HEK293 (cell line): ENCODE measurements around the gene CCNK.

Experiments
- SCRT2 ChIP-seq: fragments of 450-650 bp; formaldehyde crosslinking; IDR thresholded peaks from 2 replicates; pipeline ENCODE4 v1.5.1; 2016; ENCODE audit warnings: missing biosample characterization, missing genetic modification characterization
- ZIC2 ChIP-seq: fragments of 450-650 bp; formaldehyde crosslinking; IDR thresholded peaks from 2 replicates; pipeline ENCODE4 v1.5.1; 2016; ENCODE audit warnings: missing biosample characterization, missing genetic modification characterization
- ZNF266 ChIP-seq: fragments of 450-650 bp; formaldehyde crosslinking; IDR thresholded peaks from 2 replicates; pipeline ENCODE4 v1.5.1; 2016; ENCODE audit warnings: missing biosample characterization, missing genetic modification characterization, low read depth
- ZXDB ChIP-seq: fragments of 450-650 bp; formaldehyde crosslinking; IDR thresholded peaks from 2 replicates; pipeline ENCODE4 v1.5.1; 2016; ENCODE audit warnings: missing biosample characterization, missing genetic modification characterization
- TF ChIP-seq, protein P1 (sequence below): fragments of 450-650 bp; formaldehyde crosslinking; IDR thresholded peaks from 2 replicates; pipeline ENCODE4; 2016; ENCODE audit warnings: missing biosample characterization, missing genetic modification characterization
- TF ChIP-seq, protein P2 (sequence below): fragments of 450-650 bp; formaldehyde crosslinking; IDR thresholded peaks from 2 replicates; pipeline ENCODE4 v1.5.1; 2017; ENCODE audit warnings: missing biosample characterization, missing genetic modification characterization
- TF ChIP-seq, protein P3 (sequence below): fragments of 450-650 bp; formaldehyde crosslinking; IDR thresholded peaks from 2 replicates; pipeline ENCODE4 v1.5.1; 2016; ENCODE audit warnings: missing biosample characterization, missing genetic modification characterization
- TF ChIP-seq, protein P4 (sequence below): fragments of 450-650 bp; formaldehyde crosslinking; IDR thresholded peaks from 2 replicates; pipeline ENCODE4 v1.5.1; 2016; ENCODE audit warnings: missing biosample characterization, missing genetic modification characterization
- TF ChIP-seq, protein P5 (sequence below): fragments of 450-650 bp; formaldehyde crosslinking; optimal IDR thresholded peaks from 2 replicates; pipeline ENCODE3; 2016; ENCODE audit warnings: missing biosample characterization, mild to moderate bottlenecking, missing genetic modification characterization
- TF ChIP-seq, protein P6 (sequence below): fragments of 450-650 bp; formaldehyde crosslinking; IDR thresholded peaks from 2 replicates; pipeline ENCODE4 v1.5.1; 2016; ENCODE audit warnings: missing biosample characterization, missing genetic modification characterization
- TF ChIP-seq, protein P7 (sequence below): fragments of 450-650 bp; formaldehyde crosslinking; IDR thresholded peaks from 2 replicates; pipeline ENCODE4 v1.5.1; 2016; ENCODE audit warnings: missing biosample characterization, missing genetic modification characterization
- TF ChIP-seq, protein P8 (sequence below): fragments of 450-650 bp; formaldehyde crosslinking; IDR thresholded peaks from 2 replicates; pipeline ENCODE4 v1.5.1; 2016; ENCODE audit warnings: missing biosample characterization, missing genetic modification characterization

The CCNK gene

DNA sequence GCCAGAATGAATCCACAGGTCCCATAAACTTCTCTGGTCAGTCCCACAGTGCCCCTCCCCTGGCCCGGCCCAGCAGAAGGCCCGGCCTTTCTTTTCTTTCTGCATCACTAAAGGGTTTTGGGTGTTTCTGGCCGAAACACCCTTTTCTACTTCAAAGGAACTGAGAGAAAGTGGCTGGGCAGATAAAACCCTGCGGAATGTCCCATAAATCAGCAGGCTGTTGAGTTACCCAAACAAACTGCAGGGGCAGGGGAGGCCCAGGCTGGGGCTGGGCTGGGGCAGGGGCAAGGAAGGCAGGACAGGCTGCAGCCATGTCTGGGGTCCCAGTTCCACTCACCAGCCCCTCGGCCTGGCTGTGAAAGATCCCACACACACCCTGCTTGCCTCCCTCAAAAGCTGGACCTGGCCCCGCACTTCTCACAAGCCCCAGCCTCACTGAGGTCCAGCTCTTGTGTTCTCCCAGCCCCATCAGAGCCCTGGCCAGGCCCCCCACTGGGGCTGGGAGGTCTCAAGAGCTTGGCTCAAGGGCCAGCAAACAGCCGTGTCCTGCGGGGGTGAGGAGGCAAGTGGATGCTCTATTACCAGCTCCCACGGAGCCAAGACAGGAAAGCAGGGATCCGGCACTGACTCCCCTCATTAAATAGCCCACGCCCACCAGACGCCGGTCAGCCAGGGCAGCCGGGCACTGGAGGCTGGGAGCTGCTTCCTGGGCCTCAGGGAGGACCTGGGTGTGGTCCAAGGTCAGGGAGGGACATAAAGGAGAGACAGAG is 41.9 kb downstream of the CCNK start (continued):
- TF ChIP-seq, protein P1, sequence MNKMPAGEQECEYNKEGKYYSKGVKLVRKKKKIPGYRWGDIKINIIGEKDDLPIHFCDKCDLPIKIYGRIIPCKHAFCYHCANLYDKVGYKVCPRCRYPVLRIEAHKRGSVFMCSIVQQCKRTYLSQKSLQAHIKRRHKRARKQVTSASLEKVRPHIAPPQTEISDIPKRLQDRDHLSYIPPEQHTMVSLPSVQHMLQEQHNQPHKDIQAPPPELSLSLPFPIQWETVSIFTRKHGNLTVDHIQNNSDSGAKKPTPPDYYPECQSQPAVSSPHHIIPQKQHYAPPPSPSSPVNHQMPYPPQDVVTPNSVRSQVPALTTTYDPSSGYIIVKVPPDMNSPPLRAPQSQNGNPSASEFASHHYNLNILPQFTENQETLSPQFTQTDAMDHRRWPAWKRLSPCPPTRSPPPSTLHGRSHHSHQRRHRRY (tag by site-specific recombination) = no peak
- TF ChIP-seq, protein P2, sequence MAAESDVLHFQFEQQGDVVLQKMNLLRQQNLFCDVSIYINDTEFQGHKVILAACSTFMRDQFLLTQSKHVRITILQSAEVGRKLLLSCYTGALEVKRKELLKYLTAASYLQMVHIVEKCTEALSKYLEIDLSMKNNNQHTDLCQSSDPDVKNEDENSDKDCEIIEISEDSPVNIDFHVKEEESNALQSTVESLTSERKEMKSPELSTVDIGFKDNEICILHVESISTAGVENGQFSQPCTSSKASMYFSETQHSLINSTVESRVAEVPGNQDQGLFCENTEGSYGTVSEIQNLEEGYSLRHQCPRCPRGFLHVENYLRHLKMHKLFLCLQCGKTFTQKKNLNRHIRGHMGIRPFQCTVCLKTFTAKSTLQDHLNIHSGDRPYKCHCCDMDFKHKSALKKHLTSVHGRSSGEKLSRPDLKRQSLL (tag by site-specific recombination) = peak; percentile 89
- peak; percentile 93 for TF ChIP-seq ZXDB (tag by site-specific recombination)
- TF ChIP-seq, protein P3, sequence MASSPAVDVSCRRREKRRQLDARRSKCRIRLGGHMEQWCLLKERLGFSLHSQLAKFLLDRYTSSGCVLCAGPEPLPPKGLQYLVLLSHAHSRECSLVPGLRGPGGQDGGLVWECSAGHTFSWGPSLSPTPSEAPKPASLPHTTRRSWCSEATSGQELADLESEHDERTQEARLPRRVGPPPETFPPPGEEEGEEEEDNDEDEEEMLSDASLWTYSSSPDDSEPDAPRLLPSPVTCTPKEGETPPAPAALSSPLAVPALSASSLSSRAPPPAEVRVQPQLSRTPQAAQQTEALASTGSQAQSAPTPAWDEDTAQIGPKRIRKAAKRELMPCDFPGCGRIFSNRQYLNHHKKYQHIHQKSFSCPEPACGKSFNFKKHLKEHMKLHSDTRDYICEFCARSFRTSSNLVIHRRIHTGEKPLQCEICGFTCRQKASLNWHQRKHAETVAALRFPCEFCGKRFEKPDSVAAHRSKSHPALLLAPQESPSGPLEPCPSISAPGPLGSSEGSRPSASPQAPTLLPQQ (tag by site-specific recombination) = no peak
- TF ChIP-seq, protein P4, sequence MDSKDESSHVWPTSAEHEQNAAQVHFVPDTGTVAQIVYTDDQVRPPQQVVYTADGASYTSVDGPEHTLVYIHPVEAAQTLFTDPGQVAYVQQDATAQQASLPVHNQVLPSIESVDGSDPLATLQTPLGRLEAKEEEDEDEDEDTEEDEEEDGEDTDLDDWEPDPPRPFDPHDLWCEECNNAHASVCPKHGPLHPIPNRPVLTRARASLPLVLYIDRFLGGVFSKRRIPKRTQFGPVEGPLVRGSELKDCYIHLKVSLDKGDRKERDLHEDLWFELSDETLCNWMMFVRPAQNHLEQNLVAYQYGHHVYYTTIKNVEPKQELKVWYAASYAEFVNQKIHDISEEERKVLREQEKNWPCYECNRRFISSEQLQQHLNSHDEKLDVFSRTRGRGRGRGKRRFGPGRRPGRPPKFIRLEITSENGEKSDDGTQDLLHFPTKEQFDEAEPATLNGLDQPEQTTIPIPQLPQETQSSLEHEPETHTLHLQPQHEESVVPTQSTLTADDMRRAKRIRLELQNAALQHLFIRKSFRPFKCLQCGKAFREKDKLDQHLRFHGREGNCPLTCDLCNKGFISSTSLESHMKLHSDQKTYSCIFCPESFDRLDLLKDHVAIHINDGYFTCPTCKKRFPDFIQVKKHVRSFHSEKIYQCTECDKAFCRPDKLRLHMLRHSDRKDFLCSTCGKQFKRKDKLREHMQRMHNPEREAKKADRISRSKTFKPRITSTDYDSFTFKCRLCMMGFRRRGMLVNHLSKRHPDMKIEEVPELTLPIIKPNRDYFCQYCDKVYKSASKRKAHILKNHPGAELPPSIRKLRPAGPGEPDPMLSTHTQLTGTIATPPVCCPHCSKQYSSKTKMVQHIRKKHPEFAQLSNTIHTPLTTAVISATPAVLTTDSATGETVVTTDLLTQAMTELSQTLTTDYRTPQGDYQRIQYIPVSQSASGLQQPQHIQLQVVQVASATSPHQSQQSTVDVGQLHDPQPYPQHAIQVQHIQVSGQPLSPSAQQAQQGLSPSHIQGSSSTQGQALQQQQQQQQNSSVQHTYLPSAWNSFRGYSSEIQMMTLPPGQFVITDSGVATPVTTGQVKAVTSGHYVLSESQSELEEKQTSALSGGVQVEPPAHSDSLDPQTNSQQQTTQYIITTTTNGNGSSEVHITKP = peak; percentile 60
- TF ChIP-seq, protein P5, sequence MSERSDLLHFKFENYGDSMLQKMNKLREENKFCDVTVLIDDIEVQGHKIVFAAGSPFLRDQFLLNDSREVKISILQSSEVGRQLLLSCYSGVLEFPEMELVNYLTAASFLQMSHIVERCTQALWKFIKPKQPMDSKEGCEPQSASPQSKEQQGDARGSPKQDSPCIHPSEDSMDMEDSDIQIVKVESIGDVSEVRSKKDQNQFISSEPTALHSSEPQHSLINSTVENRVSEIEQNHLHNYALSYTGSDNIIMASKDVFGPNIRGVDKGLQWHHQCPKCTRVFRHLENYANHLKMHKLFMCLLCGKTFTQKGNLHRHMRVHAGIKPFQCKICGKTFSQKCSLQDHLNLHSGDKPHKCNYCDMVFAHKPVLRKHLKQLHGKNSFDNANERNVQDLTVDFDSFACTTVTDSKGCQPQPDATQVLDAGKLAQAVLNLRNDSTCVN (tag by site-specific recombination) = no peak
- TF ChIP-seq, protein P6, sequence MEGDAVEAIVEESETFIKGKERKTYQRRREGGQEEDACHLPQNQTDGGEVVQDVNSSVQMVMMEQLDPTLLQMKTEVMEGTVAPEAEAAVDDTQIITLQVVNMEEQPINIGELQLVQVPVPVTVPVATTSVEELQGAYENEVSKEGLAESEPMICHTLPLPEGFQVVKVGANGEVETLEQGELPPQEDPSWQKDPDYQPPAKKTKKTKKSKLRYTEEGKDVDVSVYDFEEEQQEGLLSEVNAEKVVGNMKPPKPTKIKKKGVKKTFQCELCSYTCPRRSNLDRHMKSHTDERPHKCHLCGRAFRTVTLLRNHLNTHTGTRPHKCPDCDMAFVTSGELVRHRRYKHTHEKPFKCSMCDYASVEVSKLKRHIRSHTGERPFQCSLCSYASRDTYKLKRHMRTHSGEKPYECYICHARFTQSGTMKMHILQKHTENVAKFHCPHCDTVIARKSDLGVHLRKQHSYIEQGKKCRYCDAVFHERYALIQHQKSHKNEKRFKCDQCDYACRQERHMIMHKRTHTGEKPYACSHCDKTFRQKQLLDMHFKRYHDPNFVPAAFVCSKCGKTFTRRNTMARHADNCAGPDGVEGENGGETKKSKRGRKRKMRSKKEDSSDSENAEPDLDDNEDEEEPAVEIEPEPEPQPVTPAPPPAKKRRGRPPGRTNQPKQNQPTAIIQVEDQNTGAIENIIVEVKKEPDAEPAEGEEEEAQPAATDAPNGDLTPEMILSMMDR = no peak
- TF ChIP-seq, protein P7, sequence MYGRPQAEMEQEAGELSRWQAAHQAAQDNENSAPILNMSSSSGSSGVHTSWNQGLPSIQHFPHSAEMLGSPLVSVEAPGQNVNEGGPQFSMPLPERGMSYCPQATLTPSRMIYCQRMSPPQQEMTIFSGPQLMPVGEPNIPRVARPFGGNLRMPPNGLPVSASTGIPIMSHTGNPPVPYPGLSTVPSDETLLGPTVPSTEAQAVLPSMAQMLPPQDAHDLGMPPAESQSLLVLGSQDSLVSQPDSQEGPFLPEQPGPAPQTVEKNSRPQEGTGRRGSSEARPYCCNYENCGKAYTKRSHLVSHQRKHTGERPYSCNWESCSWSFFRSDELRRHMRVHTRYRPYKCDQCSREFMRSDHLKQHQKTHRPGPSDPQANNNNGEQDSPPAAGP = peak; percentile 75
- no peak for TF ChIP-seq ZNF266 (tag by site-specific recombination)
- peak; percentile 67 for TF ChIP-seq SCRT2 (tag by site-specific recombination)
- TF ChIP-seq ZIC2 = peak; percentile 86
- TF ChIP-seq, protein P8, sequence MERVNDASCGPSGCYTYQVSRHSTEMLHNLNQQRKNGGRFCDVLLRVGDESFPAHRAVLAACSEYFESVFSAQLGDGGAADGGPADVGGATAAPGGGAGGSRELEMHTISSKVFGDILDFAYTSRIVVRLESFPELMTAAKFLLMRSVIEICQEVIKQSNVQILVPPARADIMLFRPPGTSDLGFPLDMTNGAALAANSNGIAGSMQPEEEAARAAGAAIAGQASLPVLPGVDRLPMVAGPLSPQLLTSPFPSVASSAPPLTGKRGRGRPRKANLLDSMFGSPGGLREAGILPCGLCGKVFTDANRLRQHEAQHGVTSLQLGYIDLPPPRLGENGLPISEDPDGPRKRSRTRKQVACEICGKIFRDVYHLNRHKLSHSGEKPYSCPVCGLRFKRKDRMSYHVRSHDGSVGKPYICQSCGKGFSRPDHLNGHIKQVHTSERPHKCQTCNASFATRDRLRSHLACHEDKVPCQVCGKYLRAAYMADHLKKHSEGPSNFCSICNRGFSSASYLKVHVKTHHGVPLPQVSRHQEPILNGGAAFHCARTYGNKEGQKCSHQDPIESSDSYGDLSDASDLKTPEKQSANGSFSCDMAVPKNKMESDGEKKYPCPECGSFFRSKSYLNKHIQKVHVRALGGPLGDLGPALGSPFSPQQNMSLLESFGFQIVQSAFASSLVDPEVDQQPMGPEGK (tag by site-specific recombination) = peak; percentile 17; the same call in 1 of the 2 replicates
